DMS53 (cell line): Measurements from ENCODE around the gene TREH.

Source experiments
- DNase-seq: peaks from one replicate; lab custom pipeline; 2025; lab: John Stamatoyannopoulos, UW

The TREH gene

GRCh38 chr11:118610773-118611432, 68.5 kb downstream of the TREH start:
- DNase-seq, result peak; percentile 95

DNA sequence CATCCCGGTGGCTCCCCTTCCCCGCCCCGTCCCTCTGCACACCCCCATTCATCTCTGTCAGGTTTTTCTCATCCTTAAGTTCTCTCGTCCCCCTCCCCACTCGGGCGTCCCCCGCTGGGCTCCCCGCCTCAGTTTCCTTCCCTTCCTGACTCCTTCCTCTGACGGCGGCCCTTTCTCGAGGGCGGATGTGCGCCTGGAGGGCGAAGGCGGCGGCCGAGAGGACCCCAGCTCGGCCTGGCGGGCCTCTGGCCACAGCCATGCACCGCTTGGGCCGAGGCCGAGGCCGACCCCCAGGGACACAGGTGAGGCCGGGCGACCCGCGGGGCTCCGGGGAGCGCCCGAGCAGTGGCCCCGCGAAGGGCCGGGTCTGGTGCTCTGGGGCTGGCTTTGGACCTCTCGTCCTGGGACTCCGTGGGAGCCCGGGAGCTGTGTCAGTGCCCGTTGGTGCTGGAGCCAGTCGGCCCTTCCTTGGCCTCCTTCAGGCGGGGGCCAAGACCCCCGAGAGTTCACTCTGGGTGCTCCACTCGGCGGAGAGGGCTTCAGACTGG, 69.2 kb downstream of the TREH start:
- DNase-seq, result peak; percentile 62

DNA sequence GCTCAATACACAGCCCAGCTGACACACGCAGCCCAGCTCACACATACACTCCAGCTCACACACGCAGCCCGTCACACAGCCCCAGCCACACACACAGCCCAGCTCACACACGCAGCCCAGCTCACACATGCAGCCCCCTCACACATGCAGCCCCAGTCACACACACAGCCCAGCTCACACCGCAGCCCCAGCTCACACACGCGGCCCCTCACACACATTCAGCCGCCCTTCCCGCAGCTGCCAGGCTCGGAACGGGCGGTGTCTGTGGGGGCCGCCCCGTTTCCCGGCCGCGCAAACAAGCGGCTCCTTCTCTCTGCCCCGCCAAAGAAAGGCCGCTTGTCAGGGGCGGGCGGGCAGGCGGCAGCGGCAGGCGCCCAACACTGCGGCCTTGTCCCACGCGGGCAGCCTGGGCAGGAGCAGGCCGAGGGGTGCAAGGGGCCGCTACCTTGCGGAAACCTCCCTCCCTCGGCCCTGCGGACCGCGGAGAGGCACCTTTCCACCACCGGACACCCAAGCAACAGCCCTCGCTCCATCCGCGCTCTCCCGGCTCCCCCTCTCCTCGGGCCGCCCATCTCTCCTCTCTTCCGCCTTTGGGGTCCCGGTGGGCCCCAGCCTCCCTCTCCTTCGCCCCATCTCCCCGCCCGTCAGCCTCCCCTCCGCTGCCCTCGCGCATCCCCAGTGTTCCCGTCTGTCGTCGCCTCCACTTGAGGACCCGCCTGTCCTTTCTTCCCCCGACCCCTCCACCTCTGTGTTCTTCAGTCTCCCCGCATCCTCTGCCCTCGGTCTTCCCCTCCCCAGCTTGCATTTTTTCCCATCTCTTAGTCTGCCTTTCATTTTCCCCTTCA, 69.8 kb downstream of the TREH start:
- peak; percentile 16 for DNase-seq

- DNase-seq, result peak; percentile 72
These were observed 70.9 kb downstream of the TREH start for GRCh38 chr11:118608360-118609227.

- peak; percentile 82 for DNase-seq
These were observed 71.8 kb downstream of the TREH start, which contains the start of gene PHLDB1 for GRCh38 chr11:118607401-118608359. PHLDB1 (plus strand) TSS chr11:118607615; CDS start chr11:118613837, 6,222 bp downstream.
